Muscle of arm (tissue), 12 donors: ENCODE measurements around the gene ERGIC2. TPM values are rescaled to one million over a fixed set of nuclear protein-coding genes. Genes with fewer than 3 reads are reported as not detected.
"Not testable (repeated sequence)": the region's sequence is repeated elsewhere in the genome, so short reads cannot be mapped to it uniquely, and the experiment has no call there.

Source experiments
- DNase-seq: peaks from one replicate; pipeline ENCODE4 v3.0.0-alpha.2; 2013
- polyA plus RNA-seq, 12 donors: library from polyadenylated mRNA; unstranded; fragments of 120-200 nt; gene quantifications; one replicate each; pipeline ENCODE4 v1.2.1, GENCODE V29; 2013; ENCODE audit not compliant: insufficient read length in 12 of 12

Gene ERGIC2
- polyA plus RNA-seq, 12 donors, result 32.4 to 100 (median 73.7) TPM; not detected in 1

DNA sequence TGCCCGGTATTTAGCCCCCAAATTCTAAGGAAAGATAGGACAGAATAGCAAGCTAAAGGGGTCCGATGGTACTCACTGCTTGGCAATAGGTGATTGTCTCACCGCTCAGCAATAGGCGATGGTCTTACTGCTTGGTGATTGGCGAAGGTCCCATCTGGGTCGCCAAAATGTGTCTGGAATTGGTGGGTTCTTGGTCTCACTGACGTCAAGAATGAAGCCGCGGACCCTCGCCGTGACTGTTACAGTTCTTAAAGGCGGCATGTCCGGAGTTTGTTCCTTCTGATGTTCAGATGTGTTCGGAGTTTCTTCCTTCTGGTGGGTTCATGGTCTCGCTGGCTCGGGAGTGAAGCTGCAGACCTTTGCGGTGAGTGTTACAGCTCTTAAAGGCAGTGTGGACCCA lies 4.2 kb upstream of the ERGIC2 start:
- DNase-seq, result not testable (repeated sequence)

- DNase-seq, result no peak
Measured at GRCh38 chr12:29382251-29382650, 1.3 kb upstream of the ERGIC2 start.

DNA sequence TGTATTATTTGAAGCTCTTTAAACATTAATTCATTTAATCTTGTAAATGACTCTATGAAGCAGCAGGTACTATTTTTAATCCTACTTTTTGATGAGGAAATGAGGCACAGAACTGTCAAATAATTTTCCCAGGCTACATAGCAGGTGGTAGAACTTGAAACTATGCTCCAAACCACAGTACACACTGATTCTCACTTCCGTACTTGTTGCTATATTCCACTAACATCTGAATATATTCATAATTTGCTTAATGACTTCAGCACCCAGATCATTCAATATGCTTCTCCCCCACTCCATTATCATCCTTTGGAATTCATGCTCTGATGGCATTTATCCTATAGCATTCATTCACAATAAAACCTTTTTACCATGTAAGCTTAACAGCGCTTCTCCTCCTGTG lies 4.9 kb downstream of the ERGIC2 start:
- no peak for DNase-seq

- no peak for DNase-seq
Measured at GRCh38 chr12:29374913-29375312, 6.1 kb downstream of the ERGIC2 start.

DNA sequence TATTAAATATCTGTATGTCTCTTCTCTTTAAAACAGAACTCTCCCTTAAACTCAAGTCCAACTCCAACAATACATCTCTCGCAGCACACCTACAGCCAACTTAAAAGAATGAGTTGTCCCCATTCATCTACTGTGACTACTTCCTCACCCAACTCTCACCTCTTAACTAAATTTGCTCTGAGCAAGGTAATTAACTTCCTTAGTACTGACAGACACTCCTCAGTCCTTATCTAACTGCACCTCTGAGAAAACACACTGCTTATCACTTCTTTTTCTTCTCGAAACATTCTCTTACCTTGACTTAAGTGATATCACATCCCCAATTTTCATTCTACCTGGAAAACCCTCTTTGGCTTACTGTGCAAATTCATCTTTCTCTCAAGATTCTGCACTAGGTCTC lies 7.0 kb downstream of the ERGIC2 start:
- DNase-seq, result no peak

DNA sequence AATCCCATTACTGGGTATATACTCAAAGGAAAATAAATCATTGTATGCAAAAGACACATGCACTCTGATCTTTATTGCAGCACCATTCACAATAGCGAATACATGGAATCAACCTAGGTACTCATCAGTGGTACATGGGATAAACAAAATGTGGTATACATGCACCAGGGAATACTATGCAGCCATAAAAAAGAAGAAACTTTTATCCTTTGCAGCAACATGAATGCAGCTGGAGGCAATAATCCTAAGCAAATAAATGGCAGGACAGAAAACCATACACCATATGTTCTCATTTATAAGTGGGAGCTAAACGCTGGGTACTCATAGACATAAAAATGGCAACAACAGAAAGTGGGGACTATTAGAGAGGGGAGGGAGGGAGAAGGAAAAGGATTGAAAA lies 15.9 kb downstream of the ERGIC2 start:
- DNase-seq, result no peak

GRCh38 chr12:29354954-29355353 lies 26.0 kb downstream of the ERGIC2 start:
- no peak for DNase-seq

DNA sequence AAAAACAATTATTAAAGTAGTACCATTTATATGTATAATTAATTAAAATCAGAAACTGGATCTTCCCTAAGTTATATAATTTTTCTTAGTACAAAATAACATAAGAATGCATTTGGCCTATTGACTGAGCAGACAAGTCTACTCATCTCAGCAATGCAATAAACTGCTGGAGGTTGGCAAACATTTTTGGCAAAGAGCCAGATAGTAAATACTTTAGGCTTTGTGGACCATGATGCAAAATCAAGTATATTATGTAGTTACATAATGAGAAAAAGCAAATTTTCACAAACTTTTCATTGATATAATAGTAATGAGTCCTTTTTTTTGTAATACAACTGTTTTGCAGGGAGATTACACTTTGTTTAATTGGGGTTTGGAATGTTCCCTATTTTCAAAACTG lies 30.9 kb downstream of the ERGIC2 start:
- peak; percentile 14 for DNase-seq

DNA sequence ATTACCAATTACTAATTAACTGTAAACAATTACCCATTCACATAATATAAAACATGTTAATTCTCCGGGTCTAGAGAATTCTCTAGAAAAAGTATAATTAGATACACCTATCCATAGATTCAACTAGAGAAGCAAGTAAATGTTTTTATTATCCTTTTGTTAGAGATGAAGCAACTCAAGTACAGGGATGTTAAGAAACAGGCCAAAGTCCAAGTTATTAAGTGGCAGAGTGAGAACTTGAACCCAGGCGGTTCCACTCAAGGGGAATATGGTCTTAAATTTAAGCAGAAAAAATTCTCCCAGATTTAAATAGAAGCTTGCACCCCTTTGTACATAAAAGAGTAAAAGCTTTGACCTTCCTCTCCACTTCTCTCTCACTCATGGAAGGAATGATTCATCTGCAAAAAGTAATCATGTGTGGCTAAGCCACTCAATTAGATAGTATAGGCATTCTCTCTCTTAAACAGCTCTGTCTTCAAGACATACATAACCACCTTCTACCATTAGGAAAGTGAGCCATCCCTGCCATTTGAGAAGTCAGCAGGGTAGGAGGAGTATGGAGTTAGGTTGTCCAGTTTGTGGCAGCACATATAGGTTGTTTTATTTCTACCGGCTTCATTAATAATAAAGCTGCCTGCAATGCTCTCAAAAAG lies 34.1 kb downstream of the ERGIC2 start:
- no peak for DNase-seq

DNA sequence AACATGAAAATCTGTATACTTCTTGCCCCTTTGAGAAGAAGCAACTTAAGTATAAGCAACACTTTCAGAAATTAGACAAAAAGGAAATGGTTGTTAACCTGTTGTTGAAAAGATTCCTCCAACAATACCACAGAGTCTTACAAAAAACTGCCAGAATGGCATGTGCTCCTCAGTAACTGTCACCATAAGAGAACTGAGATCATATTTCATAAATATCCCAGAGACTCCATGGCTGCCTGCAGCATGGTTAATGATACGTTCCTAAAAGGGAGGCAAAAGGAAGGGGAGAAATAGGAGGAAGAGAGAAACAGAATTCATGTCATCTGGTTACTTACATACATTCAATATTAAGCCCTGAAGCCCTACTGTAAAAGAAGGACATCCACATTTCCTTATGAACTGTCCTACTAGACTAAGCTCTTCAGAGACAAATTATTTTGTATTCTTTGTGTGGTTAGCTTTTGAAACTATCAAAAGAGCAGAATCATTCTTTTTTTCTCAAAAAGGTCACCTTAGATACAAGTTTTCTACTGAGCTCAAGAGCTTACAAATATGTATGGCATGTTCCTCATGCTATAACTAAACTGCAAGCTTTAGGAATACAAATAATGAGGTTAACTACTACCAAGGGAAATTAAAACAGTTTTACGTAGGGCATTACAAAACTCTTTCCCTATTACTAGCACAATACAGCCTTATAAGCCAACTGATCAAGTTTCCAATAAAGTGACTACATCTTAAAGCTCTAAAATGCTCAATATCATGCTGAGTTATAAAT lies 37.8 kb downstream of the ERGIC2 start:
- no peak for DNase-seq

- no peak for DNase-seq
Measured at GRCh38 chr12:29337325-29337724, 43.6 kb downstream of the ERGIC2 start.

DNA sequence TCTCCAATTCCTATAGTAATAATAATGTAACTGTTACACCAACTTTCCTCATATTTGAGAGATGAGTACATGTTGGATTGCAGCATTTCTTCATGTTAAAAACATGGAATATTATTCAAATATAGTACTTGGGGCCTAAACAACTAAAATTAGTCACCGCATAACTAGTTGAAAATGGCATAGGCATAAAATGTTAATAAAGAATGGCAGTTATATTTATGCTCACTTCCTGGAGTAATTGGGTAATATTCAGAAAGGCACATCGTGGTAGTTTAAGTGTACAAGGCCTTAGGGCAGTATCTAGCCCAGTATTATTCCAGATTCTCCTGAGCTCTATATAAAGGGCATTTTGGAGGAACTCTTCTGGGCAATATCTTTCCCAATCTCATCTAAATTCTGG lies 46.0 kb downstream of the ERGIC2 start:
- DNase-seq, result no peak

DNA sequence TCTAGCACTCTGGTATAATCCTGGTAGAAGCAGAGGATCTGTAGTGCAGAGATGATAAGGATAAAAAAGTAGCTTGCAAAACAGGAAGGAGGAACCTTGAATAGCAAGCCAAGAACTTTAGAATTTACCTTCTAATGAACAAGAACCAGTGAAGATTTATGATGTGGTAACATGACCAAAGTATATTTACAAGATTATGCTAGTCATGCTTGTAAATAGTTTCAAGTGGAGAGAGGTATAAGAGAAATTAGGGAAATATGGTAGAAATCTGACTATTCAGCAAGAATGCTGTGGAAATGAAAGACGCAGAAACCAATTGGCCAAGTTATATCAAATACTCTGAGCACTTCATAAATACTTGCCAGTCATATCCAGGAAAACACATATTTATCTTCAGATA lies 47.8 kb downstream of the ERGIC2 start:
- DNase-seq, result no peak

DNA sequence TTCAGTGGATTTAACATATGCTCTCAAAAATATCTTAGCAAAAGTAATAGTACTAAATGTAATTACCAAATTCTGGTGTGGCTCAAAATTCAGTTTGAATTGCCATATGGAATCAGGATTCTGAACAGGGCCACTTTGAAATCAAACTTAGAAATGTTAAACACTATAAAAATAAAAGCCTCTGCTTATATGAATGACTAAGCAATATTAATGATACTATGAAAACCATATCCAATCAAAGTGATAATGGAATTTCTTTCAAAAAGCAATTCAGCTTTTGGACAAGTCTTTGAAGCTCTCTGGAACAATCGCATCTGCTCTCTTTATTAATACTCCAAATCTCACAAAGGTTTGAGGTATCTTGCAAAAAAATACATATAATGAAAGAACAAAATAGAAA lies 51.6 kb downstream of the ERGIC2 start:
- DNase-seq, result no peak

- DNase-seq, result no peak
Measured at GRCh38 chr12:29322157-29322556, 58.8 kb downstream of the ERGIC2 start.

- no peak for DNase-seq
Measured at GRCh38 chr12:29320295-29321085, 60.5 kb downstream of the ERGIC2 start.

- DNase-seq, result peak; percentile 67
Measured at GRCh38 chr12:29317556-29318363, 63.2 kb downstream of the ERGIC2 start.

DNA sequence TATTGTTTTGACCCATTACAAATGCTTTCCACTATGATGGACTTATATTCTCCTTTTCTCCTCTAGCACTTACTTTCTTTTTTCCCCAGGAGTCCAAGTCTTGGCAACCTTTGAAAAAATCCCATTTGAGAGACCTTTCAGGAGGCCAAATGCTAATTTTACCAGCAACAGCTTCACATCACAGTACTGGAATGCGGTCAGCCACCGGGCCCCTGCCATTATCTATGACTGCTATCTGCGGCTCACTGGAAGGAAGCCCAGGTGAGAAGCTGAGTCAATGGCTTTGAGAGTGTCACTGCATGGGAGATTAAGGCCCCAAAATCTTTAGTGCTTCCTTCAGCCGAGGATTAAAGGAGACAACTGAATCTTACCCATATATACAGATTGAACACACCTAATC lies 64.2 kb downstream of the ERGIC2 start:
- peak; percentile 14 for DNase-seq

GRCh38 chr12:29314416-29314815 lies 66.6 kb downstream of the ERGIC2 start:
- DNase-seq, result peak; percentile 15

- DNase-seq, result no peak
Measured at GRCh38 chr12:29310899-29311298, 70.1 kb downstream of the ERGIC2 start.

GRCh38 chr12:29309320-29309902 lies 71.6 kb downstream of the ERGIC2 start:
- no peak for DNase-seq

- no peak for DNase-seq
Measured at GRCh38 chr12:29306682-29307081, 74.3 kb downstream of the ERGIC2 start.
